Rectal smooth muscle tissue (tissue), 1 donor: ENCODE results near the gene CARD19.
"Not testable (repeated sequence)": the region's sequence is repeated elsewhere in the genome, so short reads cannot be mapped to it uniquely, and the experiment has no call there.

ENCODE experiments used
- H3K27ac ChIP-seq: one replicate; pipeline ENCODE4 v1.7.0; 2013; ENCODE audit warnings: low read depth, low read length, inconsistent platforms
- H3K27me3 ChIP-seq: one replicate; pipeline ENCODE4 v1.7.0; 2013; ENCODE audit warnings: low read length; ENCODE audit not compliant: control insufficient read depth, insufficient read depth
- H3K36me3 ChIP-seq: one replicate; pipeline ENCODE4 v1.7.0; 2013; ENCODE audit warnings: low read length; ENCODE audit not compliant: control insufficient read depth, insufficient read depth
- H3K4me1 ChIP-seq: one replicate; pipeline ENCODE4 v1.7.0; 2013; ENCODE audit warnings: low read length; ENCODE audit not compliant: control insufficient read depth, insufficient read depth
- H3K4me3 ChIP-seq: one replicate; pipeline ENCODE4 v1.7.0; 2013; ENCODE audit warnings: low read length
- H3K9ac ChIP-seq: one replicate; pipeline ENCODE4 v1.7.0; 2013; ENCODE audit warnings: low read length

Gene CARD19

DNA sequence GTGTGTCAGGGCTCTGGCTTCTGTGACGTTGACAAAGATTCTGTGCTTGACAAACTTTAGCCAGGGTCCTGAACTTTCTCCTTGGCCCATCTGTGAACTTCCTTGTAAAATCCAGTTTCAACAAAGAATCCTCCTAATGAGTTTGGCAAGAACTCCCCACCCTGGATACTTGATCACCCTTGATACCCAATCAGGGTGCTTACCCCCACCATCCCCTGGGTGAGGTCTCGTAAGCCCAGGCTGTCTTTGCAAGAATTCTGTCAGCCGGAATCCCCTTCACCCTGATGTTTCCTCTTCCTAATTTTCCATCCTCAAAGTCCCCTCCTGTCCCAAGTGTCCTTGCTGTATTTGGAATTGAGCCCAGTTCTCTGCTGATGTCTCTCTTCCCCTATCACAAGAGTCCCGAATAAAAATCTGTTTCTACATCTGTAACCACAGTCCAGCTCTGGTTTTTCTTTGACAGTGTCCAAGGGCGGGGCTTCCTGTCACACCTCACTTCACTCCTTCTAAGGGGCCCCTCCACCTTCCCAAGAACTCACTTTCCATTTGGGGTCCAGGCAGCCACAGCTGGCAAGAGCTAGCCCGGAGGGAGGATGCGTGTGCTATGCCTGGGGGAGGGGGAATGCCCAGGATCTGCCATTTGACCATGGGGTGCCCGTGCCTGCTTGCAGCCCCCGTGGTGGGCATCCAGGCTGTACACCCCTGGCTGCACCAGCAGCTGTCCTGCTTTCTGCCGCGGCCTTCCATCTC, 2.7 kb upstream of the CARD19 start:
- no peaks in the 10 kb centered on the region for H3K36me3 ChIP-seq
- H3K27ac ChIP-seq, result no peak overlapping the region
- H3K4me1 ChIP-seq, result peaks cover 16% of the 10 kb centered on the region
- no peak overlapping the region for H3K9ac ChIP-seq
- no peak overlapping the region for H3K4me3 ChIP-seq
- H3K27me3 ChIP-seq, result no peaks in the 10 kb centered on the region

- no peak overlapping the region for H3K4me3 ChIP-seq
- H3K27ac ChIP-seq, result no peak overlapping the region
- no peaks in the 10 kb centered on the region for H3K27me3 ChIP-seq
- no peak overlapping the region for H3K9ac ChIP-seq
- H3K36me3 ChIP-seq, result no peaks in the 10 kb centered on the region
- peaks cover 19% of the 10 kb centered on the region for H3K4me1 ChIP-seq
Measured at GRCh38 chr9:93093877-93094657, 1.9 kb upstream of the CARD19 start.

DNA sequence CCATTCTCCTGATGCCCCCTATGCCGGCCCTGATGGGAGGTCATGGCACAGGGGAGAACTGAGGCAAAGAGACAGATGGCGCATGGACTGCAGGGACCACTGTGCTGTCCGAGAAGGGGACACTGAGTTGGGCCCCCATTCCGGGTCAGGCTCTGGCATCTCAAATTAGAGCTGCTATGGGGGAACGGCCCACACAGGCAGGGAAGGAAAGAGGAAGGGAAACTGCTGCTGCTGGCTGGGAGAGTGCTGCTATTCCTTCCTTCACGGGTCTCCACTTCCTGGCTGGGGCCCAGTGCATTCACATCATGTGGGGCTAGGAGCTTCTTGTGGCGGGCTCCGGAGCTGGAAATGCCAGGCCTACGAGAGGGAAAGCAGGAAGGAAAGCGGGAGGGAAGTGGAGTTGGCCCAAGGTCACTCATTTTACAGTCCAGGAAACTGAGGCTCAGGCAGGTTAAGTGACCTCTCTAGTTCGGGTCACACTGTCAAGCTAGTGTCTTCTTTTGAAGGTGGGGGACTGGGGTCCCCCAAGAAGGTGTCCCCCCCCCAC, 1.3 kb upstream of the CARD19 start:
- H3K36me3 ChIP-seq, result no peaks in the 10 kb centered on the region
- H3K4me1 ChIP-seq, result peaks cover 25% of the 10 kb centered on the region
- H3K27ac ChIP-seq, result peak overlapping the region; percentile 95
- peak overlapping the region; percentile 77 for H3K4me3 ChIP-seq
- H3K27me3 ChIP-seq, result no peaks in the 10 kb centered on the region
- H3K9ac ChIP-seq, result peak overlapping the region; percentile 3

- Histone ChIP-seq H3K27me3 (no peaks in the 10 kb centered on the region), H3K27ac (peak overlapping the region; percentile 95), H3K4me1 (peaks cover 25% of the 10 kb centered on the region), H3K36me3 (no peaks in the 10 kb centered on the region), H3K9ac (peak overlapping the region; percentile 3), H3K4me3 (peak overlapping the region; percentile 77)
Measured at GRCh38 chr9:93095205-93096130, 549 bp upstream of the CARD19 start.

DNA sequence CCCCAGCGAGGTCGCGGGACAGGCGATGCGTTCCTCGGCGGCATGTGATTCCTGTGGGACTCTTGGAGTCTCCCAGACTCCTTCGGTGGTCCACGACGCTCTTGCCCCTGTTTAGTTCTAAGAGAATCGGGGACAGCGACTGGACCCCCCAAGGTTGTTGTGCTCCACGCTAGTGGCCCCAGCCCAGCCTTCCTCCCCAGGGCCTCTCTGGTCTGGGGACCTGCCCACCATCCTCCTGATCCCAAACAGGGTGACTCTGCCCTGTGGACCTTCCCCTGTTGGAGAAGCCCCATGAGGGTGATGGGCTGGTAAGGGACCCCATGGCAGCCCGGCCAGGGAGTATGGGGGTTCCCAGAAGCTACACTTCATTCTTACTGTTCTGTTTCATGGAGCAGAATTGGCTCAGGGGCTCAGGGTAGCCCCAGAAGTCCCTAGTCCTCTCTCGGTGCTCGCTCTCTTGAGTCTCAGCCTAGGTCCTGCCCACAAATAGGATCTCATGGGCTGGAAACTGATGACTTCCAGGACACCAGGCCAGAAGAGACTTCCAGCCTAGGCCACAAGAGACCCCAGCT, 880 bp downstream of the CARD19 start:
- H3K27ac ChIP-seq, result peak overlapping the region; percentile 95
- H3K9ac ChIP-seq, result peak overlapping the region; percentile 74
- H3K4me1 ChIP-seq, result peaks cover 25% of the 10 kb centered on the region
- H3K4me3 ChIP-seq, result peak overlapping the region; percentile 84
- H3K27me3 ChIP-seq, result no peaks in the 10 kb centered on the region
- no peaks in the 10 kb centered on the region for H3K36me3 ChIP-seq

GRCh38 chr9:93097511-93098201, 1.6 kb downstream of the CARD19 start:
- Histone ChIP-seq H3K27ac (peak overlapping the region; percentile 95), H3K4me3 (peak overlapping the region; percentile 84), H3K4me1 (peaks cover 25% of the 10 kb centered on the region), H3K27me3 (no peaks in the 10 kb centered on the region), H3K9ac (peak overlapping the region; percentile 13), H3K36me3 (no peaks in the 10 kb centered on the region)

GRCh38 chr9:93098236-93098946, 2.4 kb downstream of the CARD19 start:
- H3K27ac ChIP-seq, result peak overlapping the region; percentile 95
- H3K4me3 ChIP-seq, result peak overlapping the region; percentile 84
- H3K9ac ChIP-seq, result no peak overlapping the region
- no peaks in the 10 kb centered on the region for H3K36me3 ChIP-seq
- no peaks in the 10 kb centered on the region for H3K27me3 ChIP-seq
- peaks cover 25% of the 10 kb centered on the region for H3K4me1 ChIP-seq

DNA sequence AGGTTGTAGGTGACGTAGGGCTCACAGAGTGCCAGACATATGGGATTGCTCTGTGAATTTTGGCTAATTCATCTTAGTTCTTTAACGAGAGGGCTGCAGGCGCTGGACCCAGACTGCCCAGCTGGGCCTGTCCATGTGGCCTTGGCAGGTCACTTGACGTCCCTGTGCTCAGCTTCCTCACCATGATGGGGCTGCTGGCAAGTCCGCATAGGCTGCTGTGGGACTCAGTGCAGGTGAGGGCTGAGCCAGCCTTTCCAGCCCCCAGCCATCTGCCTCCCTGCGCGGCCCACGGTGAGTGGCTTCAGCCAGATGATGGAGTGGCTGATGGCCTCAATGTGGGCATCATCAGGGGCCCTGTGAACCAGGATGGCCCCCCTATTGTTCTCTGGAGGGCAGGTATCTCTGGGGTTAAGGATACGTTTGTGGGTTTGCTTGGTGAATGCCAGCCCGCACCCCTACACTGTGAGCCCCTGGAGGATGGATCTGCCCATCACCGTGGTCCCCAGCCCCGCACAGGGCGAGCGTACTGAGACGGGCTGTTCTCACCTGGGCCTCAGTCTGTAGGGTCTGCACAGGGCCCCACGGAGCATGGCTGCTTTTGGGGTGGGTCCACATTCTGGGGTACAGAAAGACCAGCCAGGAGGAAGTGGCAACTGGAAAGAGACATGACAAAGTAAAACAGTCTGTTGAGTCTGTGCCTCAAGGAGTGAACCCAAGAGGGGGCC, 3.7 kb downstream of the CARD19 start:
- Histone ChIP-seq H3K4me1 (peaks cover 25% of the 10 kb centered on the region), H3K4me3 (no peak overlapping the region), H3K36me3 (no peaks in the 10 kb centered on the region), H3K9ac (no peak overlapping the region), H3K27ac (peak overlapping the region; percentile 95), H3K27me3 (no peaks in the 10 kb centered on the region)

DNA sequence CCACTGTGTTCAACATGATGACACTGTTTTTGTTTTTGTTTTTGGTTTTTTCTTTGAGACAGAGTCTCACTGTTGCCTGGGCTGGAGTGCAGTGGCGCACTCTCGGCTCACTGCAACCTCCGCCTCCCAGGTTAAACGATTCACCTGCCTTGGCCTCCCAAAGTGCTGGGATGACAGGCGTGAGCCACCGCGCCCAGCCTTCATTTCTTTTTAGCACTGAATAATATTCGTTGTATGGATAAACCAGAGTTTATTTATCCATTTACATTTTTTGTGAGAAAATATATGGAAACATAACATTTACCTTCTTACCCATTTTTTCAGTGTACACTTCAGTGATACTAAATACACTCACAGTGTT, 4.2 kb downstream of the CARD19 start:
- Histone ChIP-seq H3K9ac (no peak overlapping the region), H3K4me1 (peaks cover 25% of the 10 kb centered on the region), H3K4me3 (no peak overlapping the region), H3K27me3 (no peaks in the 10 kb centered on the region), H3K27ac (no peak overlapping the region), H3K36me3 (no peaks in the 10 kb centered on the region)

DNA sequence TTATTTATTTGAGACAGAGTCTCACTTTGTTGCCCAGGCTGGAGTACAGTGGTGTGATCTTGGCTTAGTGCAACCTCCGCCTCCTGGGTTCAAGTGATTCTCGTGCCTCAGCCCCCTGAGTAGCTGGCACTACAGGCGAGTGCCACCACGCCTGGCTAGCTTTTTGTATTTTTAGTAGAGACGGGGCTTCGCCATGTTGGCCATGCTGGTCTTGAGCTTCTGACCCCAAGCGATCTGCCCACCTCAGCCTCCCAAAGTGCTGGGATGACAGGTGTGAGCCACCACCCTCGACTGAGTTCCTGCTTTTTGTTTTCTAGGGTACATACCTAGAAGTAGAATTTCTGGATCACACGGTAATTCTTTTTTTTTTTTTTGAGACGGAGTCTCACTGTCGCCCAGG, 5.1 kb downstream of the CARD19 start:
- not testable (repeated sequence) for H3K36me3 ChIP-seq, H3K9ac ChIP-seq, H3K27ac ChIP-seq, H3K4me3 ChIP-seq, H3K27me3 ChIP-seq
- peaks cover 25% of the 10 kb centered on the region for H3K4me1 ChIP-seq
